Uterus (tissue), 4 donors: ENCODE results near the gene SLC38A1. TPM values are rescaled to one million over a fixed set of nuclear protein-coding genes. Genes with fewer than 3 reads are reported as not detected.

Experiments
- DNase-seq, 2 donors: peaks; one replicate each; pipeline ENCODE4 v3.0.0-alpha.2; 2019 to 2020
- H3K27ac ChIP-seq, 2 donors: fragments of 200-600 bp; sonication (generic); 1 replicate in 1 of 2; 2 replicates in 1 of 2; pipeline ENCODE4 v1.5.1; 2016 to 2018
- H3K27me3 ChIP-seq, 2 donors: fragments of 200-600 bp; sonication (generic); one replicate each; pipeline ENCODE4 v1.5.1; 2018 to 2019; ENCODE audit warnings: control low read depth in 1 of 2
- H3K36me3 ChIP-seq, 2 donors: fragments of 200-600 bp; sonication (generic); one replicate each; pipeline ENCODE4 v1.5.1; 2019; ENCODE audit warnings: control low read depth in 1 of 2
- H3K4me1 ChIP-seq, 2 donors: fragments of 200-600 bp; sonication (generic); one replicate each; pipeline ENCODE4 v1.5.1; 2018 to 2019; ENCODE audit warnings: control low read depth in 1 of 2
- H3K4me3 ChIP-seq, 2 donors: fragments of 200-600 bp; sonication (generic); 1 replicate in 1 of 2; 2 replicates in 1 of 2; pipeline ENCODE4 v1.5.1; 2018 to 2019; ENCODE audit warnings: mild to moderate bottlenecking in 1 of 2
- H3K9me3 ChIP-seq, 2 donors: fragments of 200-600 bp; sonication (generic); one replicate each; pipeline ENCODE4 v1.5.1; 2019; ENCODE audit warnings: control low read depth in 1 of 2
- POLR2A ChIP-seq, 2 donors: fragments of 450-650 bp; IDR thresholded peaks; one replicate each; pipeline ENCODE4 v1.6.1; 2016; ENCODE audit warnings: antibody characterized with exemption in 2 of 2, mild to moderate bottlenecking in 1 of 2, moderate library complexity in 1 of 2
- intact Hi-C: fragments of 100-400 bp; cut with DNase I; formaldehyde crosslinking; loops from one replicate; pipeline ENCODE4 v1.15.1; 2023; ENCODE audit warnings: low total_unique reads
- total RNA-seq, 4 donors: library from RNA; depleted of rRNA in 3 of 4; stranded (reverse); fragments of >200 nt in 3 of 4; gene quantifications; one replicate each; pipeline versions ENCODE4 v1.1.0 to v1.2.4, GENCODE V29; 2014 to 2023
- TF ChIP-seq, protein P1 (sequence below), 4 experiments: fragments of 200-600 bp in 2 of 4; fragments of 450-650 bp in 2 of 4; sonication (generic) in 2 of 4; IDR thresholded peaks; one replicate each; pipeline ENCODE4 v1.5.1; 2016 to 2019; ENCODE audit warnings: antibody characterized with exemption in 4 of 4, mild to moderate bottlenecking in 2 of 4, moderate library complexity in 1 of 4
- donor health status: DM: yes; HTN: yes; CAD: no.

Gene SLC38A1
- total RNA-seq, 4 donors from 2014 or later = 27.1 to 93.6 (median 64.1) TPM

DNA sequence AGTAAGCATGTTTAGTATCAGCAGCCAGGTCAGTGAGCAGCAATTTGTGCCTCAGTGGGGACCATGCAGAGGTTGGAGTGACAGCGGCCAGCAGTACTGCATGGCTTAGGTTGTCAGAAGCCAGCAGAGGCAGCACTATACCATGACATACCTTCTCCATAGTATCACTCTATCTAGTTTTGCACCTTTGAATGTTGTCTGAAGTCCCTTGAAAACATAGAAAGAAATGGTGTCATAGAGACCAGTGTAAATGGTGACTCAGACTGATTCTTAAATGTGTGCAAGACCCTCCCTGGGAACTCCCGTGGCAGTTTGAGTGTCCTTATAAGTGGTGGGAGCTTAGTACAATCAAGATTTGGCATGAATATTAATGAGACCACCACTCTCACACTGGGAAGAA lies 124.4 kb downstream of the SLC38A1 start:
- H3K36me3 ChIP-seq = no peaks in the 10 kb centered on the region
- intact Hi-C loops = no loop called here
- H3K4me3 ChIP-seq = no peak overlapping the region
- H3K4me1 ChIP-seq = no peaks in the 10 kb centered on the region
- H3K27ac ChIP-seq = no peak overlapping the region
- H3K27me3 ChIP-seq = no peaks in the 10 kb centered on the region
- no peak for DNase-seq
- no peak for TF ChIP-seq POLR2A (IDR thresholded peaks at IDR 0.05)
- TF ChIP-seq, protein P1, sequence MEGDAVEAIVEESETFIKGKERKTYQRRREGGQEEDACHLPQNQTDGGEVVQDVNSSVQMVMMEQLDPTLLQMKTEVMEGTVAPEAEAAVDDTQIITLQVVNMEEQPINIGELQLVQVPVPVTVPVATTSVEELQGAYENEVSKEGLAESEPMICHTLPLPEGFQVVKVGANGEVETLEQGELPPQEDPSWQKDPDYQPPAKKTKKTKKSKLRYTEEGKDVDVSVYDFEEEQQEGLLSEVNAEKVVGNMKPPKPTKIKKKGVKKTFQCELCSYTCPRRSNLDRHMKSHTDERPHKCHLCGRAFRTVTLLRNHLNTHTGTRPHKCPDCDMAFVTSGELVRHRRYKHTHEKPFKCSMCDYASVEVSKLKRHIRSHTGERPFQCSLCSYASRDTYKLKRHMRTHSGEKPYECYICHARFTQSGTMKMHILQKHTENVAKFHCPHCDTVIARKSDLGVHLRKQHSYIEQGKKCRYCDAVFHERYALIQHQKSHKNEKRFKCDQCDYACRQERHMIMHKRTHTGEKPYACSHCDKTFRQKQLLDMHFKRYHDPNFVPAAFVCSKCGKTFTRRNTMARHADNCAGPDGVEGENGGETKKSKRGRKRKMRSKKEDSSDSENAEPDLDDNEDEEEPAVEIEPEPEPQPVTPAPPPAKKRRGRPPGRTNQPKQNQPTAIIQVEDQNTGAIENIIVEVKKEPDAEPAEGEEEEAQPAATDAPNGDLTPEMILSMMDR (IDR thresholded peaks at IDR 0.05) = no peak
- no peaks in the 10 kb centered on the region for H3K9me3 ChIP-seq

DNA sequence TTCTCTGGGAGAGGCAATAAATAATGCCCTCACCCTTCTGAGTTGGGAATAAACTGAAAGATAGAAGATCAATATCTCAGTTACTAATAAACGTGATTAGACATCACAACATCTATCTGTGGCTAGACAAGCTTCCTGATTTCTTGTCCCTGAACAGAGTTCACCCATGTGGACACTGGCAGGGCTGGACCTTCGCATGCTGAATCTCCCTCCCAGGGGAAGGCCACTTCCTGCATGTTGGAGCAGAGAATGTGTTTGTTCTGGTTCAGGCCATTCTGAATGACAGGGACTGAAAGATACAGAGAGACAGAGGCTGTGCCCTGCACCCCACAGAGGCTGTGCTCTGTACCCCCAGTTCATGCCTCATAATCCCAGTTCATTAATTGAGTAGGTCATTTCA lies 132.6 kb downstream of the SLC38A1 start:
- Histone ChIP-seq H3K36me3 (no peaks in the 10 kb centered on the region), H3K27me3 (no peaks in the 10 kb centered on the region), H3K4me3 (no peak overlapping the region), H3K27ac (no peak overlapping the region), H3K9me3 (no peaks in the 10 kb centered on the region), H3K4me1 (peaks cover 0 to 9% of the 10 kb centered on the region in 2 donors)
- no peak for TF ChIP-seq POLR2A (IDR thresholded peaks at IDR 0.05)
- no peak for DNase-seq
- intact Hi-C loops = no loop called here

DNA sequence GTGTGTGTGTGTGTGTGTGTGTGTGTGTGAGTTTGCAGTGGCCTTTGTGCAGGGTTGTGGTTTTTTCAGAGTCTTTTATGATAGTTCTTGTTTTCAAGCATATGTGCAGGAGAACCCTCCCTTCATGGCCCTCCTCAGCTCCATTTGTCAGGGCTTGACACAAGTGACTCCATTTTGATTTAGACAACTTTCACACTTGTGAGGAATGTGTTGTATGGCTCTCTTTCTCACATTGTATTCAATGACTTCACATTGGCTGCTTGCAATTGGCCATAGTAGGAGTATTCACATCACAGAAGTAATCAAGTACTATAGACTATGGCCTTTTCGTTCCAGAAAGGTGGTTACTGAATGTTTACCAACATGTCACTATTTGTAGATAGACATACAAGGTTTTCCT lies 133.1 kb downstream of the SLC38A1 start:
- H3K27me3 ChIP-seq = no peaks in the 10 kb centered on the region
- H3K27ac ChIP-seq = no peak overlapping the region
- no peak overlapping the region for H3K4me3 ChIP-seq
- H3K36me3 ChIP-seq = no peaks in the 10 kb centered on the region
- DNase-seq = no peak
- H3K9me3 ChIP-seq = no peaks in the 10 kb centered on the region
- intact Hi-C loops = no loop called here
- peaks cover 0 to 9% of the 10 kb centered on the region in 2 donors for H3K4me1 ChIP-seq
- TF ChIP-seq, protein P1 (IDR thresholded peaks at IDR 0.05) = no peak
- no peak for TF ChIP-seq POLR2A (IDR thresholded peaks at IDR 0.05)

DNA sequence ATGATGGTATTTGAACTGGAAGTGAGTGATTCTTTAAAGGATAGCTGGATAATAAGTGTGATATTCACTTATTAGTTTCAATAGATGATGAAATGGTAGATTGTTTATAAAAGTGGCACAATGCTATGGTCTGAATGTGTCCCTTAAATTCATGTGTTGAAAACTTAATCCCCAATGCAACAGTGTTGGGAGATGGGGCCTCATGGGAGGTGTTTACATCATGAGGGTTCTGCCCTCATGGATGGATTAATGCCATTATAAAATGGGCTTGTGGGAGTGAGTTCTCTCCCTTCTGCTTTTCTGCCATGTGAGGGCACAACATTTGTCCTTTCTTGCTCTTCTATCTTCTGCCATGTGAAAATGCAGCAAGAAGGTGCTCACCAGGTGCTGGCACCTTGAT lies 134.0 kb downstream of the SLC38A1 start:
- Histone ChIP-seq H3K9me3 (no peaks in the 10 kb centered on the region), H3K4me3 (no peak overlapping the region), H3K27ac (peak overlapping the region in 1 of 2 donors; percentile 44), H3K27me3 (no peaks in the 10 kb centered on the region), H3K4me1 (peaks cover 0 to 9% of the 10 kb centered on the region in 2 donors), H3K36me3 (no peaks in the 10 kb centered on the region)
- no peak for DNase-seq
- intact Hi-C loops = no loop called here
- TF ChIP-seq POLR2A (IDR thresholded peaks at IDR 0.05) = no peak
- TF ChIP-seq, protein P1 (IDR thresholded peaks at IDR 0.05) = no peak

DNA sequence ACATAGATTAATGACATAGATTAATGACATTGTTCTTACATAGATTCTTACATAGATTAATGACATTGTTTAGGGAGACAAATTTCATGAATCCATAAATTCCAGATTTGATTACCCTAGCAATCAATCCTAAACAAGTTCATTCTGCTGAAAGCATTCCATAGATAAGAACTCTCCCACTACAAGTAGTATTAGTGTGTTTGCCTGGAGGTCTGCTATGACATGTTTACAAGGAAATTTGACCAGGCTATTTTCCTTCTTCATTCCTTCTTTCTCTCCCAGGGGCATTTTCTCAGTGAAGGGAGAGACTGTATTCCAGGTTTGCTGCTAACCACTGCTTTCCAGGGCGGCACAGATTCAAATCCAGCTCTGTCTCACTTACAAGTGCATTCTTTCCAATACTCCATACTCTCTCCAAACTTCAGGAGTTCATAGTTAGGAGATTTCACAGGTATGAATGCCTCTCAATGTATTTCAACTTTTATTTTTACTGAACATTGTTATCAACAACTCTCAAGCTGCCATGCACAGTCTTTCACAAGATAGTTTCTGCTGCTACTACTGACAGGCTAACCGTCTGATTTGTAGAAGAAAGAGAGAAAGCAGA lies 134.5 kb downstream of the SLC38A1 start:
- Histone ChIP-seq H3K4me3 (no peak overlapping the region), H3K27ac (peak overlapping the region in 1 of 2 donors; percentile 44), H3K9me3 (no peaks in the 10 kb centered on the region), H3K36me3 (no peaks in the 10 kb centered on the region), H3K4me1 (peaks cover 0 to 9% of the 10 kb centered on the region in 2 donors), H3K27me3 (no peaks in the 10 kb centered on the region)
- intact Hi-C loops = no loop called here
- no peak for TF ChIP-seq POLR2A (IDR thresholded peaks at IDR 0.05)
- TF ChIP-seq, protein P1 (IDR thresholded peaks at IDR 0.05) = no peak
- no peak for DNase-seq
